Renal pelvis (tissue), 4 donors: ENCODE data around the gene CPT1A. TPM values are rescaled to one million over a fixed set of nuclear protein-coding genes. Genes with fewer than 3 reads are reported as not detected.
"Not testable (repeated sequence)": the region's sequence is repeated elsewhere in the genome, so short reads cannot be mapped to it uniquely, and the experiment has no call there.

Experiments used
- DNase-seq: peaks from one replicate; pipeline ENCODE4 v3.0.0-alpha.2; 2013
- polyA plus RNA-seq, 3 donors: library from polyadenylated mRNA; unstranded; fragments of 120-200 nt; gene quantifications; one replicate each; pipeline ENCODE4 v1.2.1, GENCODE V29; 2013; ENCODE audit not compliant: insufficient read length in 3 of 3

The CPT1A gene
- polyA plus RNA-seq, 3 donors, result 30.8 to 35.6 (median 35.4) TPM

- DNase-seq, result not testable (repeated sequence)
Observed at GRCh38 chr11:68856425-68857030, 14.8 kb upstream of the CPT1A start.

GRCh38 chr11:68855205-68855981 is 13.7 kb upstream of the CPT1A start:
- peak; percentile 44 for DNase-seq

GRCh38 chr11:68854273-68854958 is 12.7 kb upstream of the CPT1A start:
- no peak for DNase-seq

GRCh38 chr11:68852628-68853027 is 10.9 kb upstream of the CPT1A start:
- DNase-seq, result no peak

GRCh38 chr11:68848429-68848828 is 6.7 kb upstream of the CPT1A start:
- no peak for DNase-seq

- DNase-seq, result no peak
Observed at GRCh38 chr11:68847395-68847794, 5.7 kb upstream of the CPT1A start.

GRCh38 chr11:68845351-68846002 is 3.8 kb upstream of the CPT1A start:
- DNase-seq, result no peak

- no peak for DNase-seq
Observed at GRCh38 chr11:68844801-68845200, 3.1 kb upstream of the CPT1A start.

- DNase-seq, result no peak
Observed at GRCh38 chr11:68844376-68844775, 2.7 kb upstream of the CPT1A start.

GRCh38 chr11:68843703-68844312 is 2.1 kb upstream of the CPT1A start:
- DNase-seq, result peak; percentile 52

GRCh38 chr11:68843052-68843561 is 1.4 kb upstream of the CPT1A start:
- no peak for DNase-seq

- DNase-seq, result no peak
Observed at GRCh38 chr11:68842427-68843051, 823 bp upstream of the CPT1A start.

GRCh38 chr11:68840661-68841653 is 759 bp downstream of the CPT1A start:
- peak; percentile 52 for DNase-seq

GRCh38 chr11:68839911-68840641 is 1.6 kb downstream of the CPT1A start:
- peak; percentile 38 for DNase-seq

GRCh38 chr11:68839054-68839865 is 2.5 kb downstream of the CPT1A start:
- peak; percentile 92 for DNase-seq

GRCh38 chr11:68838572-68838964 is 3.1 kb downstream of the CPT1A start:
- DNase-seq, result no peak

- no peak for DNase-seq
Observed at GRCh38 chr11:68837583-68838571, 3.8 kb downstream of the CPT1A start.
